GM21619 (cell line): Measurements from ENCODE around the gene CAPNS1.

Source experiments
- ATAC-seq: cut with Tn5 transposase; IDR thresholded peaks from one replicate; pipeline ENCODE4 v1.9.1; 2021; ENCODE audit not compliant: unreplicated experiment

CAPNS1 gene

GRCh38 chr19:36139473-36140303, at the start of gene CAPNS1:
TSS of gene CAPNS1 (plus strand) at chr19:36140066. CDS start at chr19:36141012, 946 bp downstream.
- peak; percentile 74 for ATAC-seq

DNA sequence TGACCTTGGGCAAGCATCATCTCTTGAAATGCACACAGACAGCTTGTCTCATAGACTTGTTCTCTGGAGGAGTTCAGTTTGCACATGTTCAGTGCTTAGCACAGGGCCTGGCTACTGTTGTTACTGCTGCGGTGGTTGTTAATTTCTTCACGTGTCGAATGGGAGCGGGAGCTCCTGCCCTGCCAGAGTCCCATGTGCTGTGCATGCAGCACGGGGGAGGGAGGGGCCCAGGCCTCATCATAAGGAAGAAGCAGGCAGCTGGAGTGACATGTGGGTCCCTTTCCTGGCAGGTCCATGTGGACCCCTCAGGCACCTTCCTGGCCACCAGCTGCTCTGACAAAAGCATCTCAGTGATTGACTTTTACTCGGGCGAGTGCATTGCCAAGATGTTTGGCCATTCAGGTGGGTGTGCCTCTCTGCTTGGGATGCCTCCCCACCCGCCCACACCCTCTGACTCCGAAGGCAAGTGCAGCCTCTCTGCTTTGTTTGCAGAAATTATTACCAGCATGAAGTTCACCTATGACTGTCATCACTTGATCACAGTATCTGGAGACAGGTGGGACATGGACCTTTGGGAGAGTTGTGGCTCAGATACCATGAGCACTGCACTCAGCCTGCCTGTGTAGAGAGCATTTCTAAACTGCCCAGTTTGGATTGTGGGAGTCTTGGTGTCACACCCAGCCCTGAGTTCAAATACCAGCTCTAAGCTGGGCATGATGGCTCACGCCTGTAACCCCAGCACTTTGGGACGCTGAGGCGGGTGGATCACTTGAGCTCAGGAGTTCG, 48.8 kb upstream of the CAPNS1 start:
- ATAC-seq: no peak

DNA sequence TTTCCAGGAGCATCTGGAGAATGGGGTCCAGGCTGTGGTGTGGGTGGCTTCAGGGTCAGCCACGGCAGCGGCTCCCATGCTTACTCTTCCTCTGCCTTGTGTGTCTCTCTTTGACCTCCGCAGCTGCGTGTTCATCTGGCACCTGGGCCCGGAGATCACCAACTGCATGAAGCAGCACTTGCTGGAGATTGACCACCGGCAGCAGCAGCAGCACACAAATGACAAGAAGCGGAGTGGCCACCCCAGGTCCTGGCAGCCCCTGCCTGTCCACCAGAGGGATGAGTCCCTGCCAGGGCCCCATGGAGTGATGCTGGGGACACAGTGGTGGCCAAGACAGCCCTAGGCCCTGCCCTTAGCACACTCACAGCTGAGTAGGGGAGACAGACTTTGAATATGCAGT, 47.3 kb upstream of the CAPNS1 start:
- no peak for ATAC-seq

DNA sequence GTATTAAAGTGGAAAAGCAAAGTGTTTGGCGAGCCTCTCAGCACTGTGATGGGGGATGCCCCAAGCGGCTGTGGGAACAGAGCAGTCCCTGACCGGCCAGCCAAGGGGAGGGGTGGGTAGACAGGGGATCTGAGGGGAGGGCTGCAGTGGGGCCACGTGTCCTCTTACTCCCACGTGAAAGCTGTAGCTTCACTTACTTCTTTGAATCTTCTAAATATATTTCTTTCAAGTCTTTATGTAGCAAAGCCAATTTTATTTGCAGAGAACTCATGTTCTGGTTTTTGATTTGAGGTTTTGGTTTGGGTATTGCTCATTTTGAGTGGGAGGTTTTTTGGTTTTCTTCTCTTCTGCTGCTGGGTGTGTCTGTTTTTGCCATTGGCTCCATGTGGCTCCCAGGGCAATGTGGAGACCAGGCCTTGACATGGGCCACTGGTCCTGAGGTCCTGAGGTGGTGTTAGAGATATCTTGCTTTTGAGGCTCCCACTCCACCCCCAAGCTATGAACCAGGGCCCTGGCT, 46.7 kb upstream of the CAPNS1 start:
- no peak for ATAC-seq

DNA sequence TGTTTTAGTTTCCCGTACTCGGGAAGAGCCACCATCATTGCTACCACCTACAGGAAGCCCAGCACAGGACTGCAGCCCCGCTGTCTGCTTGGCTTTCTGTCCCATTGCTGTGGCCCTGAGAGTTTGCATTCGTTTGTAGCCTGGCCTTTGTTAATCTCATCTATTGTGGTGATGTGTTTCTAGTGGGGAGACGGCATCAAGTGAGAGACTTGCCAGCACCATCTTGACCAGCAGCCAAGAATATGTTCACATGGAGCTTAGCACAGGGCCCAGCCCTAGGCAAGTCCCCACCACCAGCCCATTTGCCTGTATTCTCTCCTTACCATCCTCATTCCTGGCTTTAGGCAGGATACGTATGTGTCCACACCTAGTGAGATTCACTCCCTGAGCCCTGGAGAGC, 46.2 kb upstream of the CAPNS1 start:
- ATAC-seq: no peak

GRCh38 chr19:36097036-36097435, 42.8 kb upstream of the CAPNS1 start:
- no peak for ATAC-seq

DNA sequence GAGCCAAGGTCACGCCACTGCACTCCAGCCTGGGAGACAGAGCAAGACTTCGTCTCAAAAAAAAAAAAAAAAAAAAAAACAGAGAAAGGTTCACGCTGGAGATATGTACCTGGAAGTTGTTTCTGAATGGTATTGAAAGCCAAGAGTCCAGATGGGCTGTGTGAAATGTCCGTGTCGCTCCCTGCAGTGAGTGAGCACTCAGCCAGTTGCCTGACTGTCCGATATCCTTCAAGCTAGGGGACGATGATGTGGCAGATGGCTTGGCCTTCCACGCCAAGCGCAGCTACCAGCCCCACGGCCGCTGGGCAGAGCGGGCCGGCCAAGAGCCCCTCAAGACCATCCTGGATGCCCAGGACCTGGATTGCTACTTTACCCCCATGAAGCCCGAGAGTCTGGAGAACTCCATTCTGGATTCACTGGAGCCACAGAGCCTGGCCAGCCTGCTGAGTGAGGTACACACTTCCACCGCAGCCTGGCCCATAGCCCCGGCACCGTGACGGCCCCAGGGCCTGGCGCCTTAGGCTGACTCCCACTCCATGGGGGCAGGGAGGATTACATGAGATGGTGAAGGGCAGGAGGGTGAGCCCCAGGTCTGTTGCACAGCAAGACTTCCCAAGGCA, 40.6 kb upstream of the CAPNS1 start:
- no peak for ATAC-seq

DNA sequence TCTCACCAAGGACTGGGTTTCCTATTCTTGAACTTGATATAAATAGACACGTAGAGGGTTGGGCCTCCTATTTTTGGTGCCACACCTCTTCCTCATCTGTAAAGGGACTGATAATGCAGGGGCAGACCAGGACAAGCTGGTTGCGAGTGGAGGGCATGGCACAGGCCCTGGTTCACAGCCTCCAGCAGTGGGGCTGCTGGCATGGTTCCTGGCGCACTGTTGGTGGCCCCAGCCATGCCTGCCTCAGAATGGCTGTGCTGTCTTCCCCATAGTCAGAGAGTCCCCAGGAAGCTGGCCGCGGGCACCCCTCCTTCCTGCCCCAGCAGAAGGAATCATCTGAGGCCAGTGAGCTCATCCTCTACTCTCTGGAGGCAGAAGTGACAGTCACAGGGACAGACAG, 39.4 kb upstream of the CAPNS1 start:
- no peak for ATAC-seq

DNA sequence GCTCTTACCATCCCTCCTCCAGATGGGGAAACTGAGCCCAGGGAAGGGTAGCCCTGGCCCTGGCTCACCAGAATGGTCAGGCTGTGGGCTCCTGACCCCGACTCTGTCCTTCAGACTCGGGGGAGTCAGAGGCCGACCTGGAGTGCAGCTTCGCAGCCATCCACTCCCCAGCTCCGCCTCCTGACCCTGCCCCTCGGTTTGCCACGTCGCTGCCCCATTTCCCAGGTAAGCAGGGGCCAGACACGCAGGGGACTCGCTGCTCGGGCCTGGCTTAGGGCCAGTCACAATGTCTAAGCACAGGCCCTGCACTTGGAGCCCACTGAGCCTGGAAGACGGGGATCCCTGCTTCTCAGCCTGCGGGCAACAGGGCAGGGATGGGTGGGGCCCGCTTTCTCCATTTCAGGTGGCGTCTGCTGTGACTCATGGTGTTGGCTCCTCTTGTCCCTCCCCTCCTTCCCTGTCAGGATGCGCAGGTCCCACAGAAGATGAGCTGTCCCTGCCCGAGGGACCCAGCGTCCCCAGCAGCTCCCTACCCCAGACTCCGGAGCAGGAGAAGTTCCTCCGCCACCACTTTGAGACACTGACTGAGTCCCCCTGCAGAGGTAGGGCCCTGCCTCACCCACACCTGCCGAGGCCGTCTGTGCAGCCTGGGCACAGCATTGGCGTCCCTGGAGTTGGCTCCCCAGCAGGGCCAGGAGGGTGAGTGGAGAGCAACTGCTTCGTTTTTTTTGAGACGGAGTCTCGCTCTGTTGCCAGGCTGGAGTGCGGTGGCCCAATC, 38.1 kb upstream of the CAPNS1 start:
- ATAC-seq: no peak

- ATAC-seq: no peak
These were observed 36.7 kb upstream of the CAPNS1 start for GRCh38 chr19:36103040-36103626.

DNA sequence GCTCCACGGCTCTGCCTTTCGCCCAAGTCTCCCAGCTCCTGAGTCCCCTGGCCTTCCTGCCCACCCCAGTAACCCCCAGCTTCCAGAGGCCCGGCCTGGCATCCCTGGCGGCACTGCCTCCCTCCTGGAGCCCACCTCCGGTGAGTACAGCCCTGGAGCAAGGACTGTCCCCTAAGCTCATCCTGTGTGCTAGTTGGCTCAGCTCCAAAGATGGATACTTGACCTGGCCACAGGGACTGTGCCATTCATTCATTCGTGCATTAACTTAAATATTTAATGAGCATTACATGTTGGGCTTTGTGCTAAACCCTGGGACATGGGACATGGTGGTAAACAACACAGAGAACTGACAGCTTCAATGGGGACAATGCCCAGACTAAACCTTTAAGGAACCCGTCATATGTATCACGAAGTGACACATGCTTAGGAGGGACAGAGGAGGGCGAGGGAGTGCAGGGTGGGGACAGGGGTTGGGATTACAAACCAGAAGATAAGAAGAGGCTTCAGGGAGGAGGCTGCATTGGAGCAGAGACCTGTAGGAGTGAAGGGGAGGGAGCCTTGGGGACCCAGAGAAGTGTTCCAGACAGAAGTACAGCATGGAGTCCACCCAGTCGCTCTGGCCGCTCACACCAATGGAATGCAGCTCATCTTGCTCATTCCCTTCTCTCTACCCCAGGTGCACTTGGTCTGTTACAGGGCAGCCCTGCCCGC, 35.9 kb upstream of the CAPNS1 start:
- no peak for ATAC-seq

DNA sequence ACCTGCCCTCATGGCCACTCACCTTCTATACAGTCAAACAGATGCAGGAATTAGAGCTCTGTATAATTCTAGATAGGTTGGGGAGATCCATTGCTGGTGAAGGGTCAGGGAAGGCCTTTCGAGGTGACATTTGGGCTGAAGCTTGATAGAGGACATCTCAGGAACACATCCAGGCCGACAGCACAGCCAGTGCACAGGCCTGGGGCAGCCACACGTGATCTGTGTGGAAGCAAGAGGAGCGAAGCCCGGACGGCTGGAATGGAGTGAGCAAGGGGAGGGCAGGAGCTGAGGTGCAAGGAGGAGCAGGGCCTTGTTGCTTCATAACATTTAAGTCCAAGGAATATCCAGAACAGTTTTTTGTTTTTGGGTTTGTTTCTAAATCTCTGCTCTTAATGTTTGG, 33.4 kb upstream of the CAPNS1 start:
- ATAC-seq: no peak

GRCh38 chr19:36106991-36107390, 32.9 kb upstream of the CAPNS1 start:
- no peak for ATAC-seq

- no peak for ATAC-seq
These were observed 31.2 kb upstream of the CAPNS1 start for GRCh38 chr19:36108684-36109083.

DNA sequence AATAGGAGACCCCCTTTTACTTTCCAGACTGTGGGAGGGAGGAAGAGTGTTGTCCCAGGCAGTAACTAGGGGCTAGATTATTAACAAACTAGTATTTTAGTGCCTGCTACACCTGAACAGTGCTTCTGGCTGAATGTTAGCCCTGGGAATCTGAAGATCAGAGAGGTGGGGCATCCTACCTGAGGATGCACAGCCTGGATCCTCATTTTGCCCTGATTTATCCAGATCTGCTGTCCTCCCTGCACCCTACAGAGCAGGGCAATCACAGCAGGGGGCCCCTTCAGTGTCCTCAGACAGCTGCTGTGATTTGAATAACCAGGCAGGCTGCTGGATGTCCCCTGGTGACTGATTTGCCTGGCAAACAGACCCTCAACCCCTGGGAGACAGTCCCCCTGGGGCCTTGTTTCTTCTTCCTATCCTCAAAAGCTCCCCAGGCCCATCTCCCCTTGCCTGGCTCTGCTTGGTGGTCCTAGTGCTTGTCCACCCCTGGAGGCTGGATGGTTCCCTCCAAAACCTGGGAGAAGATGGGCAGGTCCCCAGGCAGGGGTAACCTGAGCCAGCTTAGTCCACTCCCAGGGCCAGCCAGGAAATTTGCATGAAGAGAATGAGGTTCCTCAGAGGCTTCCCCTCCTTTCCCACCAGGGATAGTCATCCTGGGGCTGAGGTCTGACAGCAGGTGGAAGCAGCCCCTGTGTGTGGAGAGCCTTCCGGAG, 29.2 kb upstream of the CAPNS1 start, which contains the start of gene OVOL3:
Gene OVOL3 (plus strand): TSS at position 657 of the 713 bp plus-strand sequence. CDS start 60 bp downstream, outside the sequence.
- ATAC-seq: no peak

DNA sequence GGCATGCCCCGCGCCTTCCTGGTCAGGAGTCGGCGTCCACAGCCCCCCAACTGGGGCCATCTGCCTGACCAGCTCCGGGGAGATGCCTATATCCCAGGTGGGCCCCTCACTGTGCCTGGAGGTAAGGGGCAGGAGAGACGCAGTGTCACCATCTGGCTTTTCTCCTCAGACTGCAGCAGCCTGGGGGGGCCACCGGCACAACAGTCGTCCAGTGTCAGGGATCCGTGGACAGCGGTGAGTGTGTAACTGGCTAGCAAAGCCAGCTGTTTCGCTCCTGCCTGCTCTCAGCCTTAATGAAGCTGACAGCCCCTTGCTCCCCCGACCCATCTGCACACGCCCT, 28.7 kb upstream of the CAPNS1 start:
- ATAC-seq: no peak

GRCh38 chr19:36112678-36113077, 27.2 kb upstream of the CAPNS1 start:
- ATAC-seq: no peak

DNA sequence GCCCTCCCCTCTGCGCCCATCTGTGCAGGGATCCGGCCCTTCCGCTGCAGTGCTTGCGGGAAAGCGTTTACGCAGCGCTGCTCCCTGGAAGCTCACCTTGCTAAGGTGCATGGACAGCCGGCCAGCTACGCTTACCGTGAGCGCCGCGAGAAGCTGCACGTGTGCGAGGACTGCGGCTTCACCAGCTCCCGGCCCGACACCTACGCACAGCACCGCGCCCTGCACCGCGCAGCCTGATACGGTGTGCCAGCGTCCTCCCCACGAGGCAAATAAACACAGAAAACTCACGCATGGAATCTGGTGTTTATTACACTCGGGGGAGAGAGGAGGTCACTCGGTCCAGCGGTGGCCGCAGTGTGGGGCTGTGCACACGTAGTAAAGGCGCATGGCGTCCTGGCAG, 26.4 kb upstream of the CAPNS1 start:
- no peak for ATAC-seq
